Measurements from ENCODE around the gene PHYKPL.

The PHYKPL gene

DNA sequence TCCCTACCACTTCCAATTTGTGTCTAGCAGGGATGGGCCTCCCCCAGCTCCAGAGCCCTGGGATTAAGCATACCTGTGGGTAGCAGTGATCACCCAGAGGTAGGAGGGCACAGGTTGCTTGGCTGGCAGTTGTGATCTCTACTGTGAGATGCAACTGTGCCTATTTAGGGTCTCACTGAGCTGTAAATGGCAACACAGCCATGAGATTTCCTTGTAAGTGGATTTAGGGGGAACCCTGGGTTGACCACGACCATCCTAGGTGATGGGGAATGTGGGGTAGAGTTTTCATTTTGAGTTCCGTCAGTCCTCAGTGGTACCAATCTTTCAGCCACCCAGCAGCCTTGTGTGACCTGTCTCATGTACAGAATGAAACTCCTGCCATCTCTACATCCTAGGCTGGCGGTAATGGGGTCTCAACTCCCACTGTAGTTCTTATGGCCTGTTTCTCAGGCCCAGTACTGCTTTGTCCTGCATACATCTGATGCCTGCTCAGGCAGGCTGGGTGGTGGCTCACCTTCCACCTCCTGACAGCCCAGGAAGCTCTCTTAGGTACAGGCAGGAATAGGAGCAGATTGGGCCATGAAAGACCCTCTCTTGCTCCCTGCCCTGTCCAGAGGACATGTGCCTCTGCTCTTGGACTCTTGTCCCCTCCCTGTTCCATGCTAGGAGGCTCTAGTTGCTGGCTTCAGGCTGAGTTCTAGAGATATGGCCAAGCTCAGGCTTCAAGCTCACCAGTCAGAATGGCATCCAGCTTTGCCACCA lies 20.2 kb downstream of the PHYKPL start:
- no peak for TF ChIP-seq FOXP2 (optimal IDR thresholded peaks at IDR 0.05; ENCODE audit: control extremely low read depth, extremely low read length, insufficient read depth)
- TF ChIP-seq EZH2 (IDR thresholded peaks at IDR 0.05): no peak
- TF ChIP-seq POLR2AphosphoS5 (IDR thresholded peaks at IDR 0.05; ENCODE audit: borderline replicate concordance, low read depth, low read length): peak; percentile 17; the same call in 1 of the 2 replicates
- no peak overlapping the region for H3K27ac ChIP-seq
- DNase-seq (ENCODE audit: low read depth, low spot score): no peak
- H3K9ac ChIP-seq (ENCODE audit: insufficient read length): no peak overlapping the region
- peaks cover 94% of the 10 kb centered on the region for H3K36me3 ChIP-seq (ENCODE audit: insufficient read depth, low read length)
- no peaks in the 10 kb centered on the region for H3K9me3 ChIP-seq (ENCODE audit: low read depth, low read length)
- no peak overlapping the region for H3K4me3 ChIP-seq

DNA sequence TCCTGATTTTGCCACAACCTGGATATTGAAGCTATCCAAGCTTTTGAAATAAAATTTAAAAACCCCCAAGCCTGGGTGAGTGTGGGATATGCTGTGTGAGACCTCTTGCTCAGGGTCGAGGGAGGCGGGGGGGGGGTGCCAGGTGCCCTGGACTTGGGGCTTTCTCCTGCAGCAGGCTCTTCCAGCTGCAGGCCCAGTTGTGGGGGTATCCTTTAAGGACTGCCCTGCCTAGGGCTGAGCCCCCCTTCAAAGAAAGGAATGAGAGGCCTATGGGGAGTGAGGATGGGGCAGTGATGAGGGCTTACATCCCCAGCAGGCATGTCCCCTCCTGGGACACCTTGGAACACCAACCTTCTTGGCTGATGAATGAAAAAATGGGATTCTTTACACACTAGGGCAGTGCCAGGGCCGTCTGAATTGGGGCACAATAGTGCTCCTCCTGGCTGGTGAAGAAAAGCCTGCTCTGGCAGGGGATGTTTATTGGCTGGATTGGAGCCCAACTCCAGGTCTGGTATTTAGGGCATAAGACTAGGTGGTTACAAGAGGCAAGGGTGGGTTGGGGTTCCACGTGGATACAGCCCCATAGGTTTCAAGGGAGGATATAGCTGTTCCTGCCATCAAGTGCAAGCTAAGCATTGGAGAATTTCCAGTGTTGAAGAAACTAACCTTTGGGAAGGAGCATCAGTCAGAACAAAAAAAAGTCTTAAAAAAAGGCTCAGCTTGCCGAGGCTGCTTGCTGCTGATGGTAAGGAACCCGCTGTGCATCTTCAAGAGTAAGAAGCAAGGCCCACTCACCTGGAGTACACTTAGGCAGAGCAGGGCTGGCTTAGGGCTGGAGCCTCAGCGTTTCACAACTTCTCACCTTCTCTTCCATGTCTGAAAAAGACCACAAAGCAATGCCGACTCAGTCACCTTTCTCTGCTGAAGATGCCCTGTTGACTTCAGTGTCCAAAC lies 21.2 kb downstream of the PHYKPL start:
- TF ChIP-seq FOXP2 (optimal IDR thresholded peaks at IDR 0.05; ENCODE audit: control extremely low read depth, extremely low read length, insufficient read depth): no peak
- peak; percentile 14 for TF ChIP-seq POLR2AphosphoS5 (IDR thresholded peaks at IDR 0.05; ENCODE audit: borderline replicate concordance, low read depth, low read length)
- TF ChIP-seq EZH2 (IDR thresholded peaks at IDR 0.05): no peak
- DNase-seq (ENCODE audit: low read depth, low spot score): no peak
- H3K36me3 ChIP-seq (ENCODE audit: insufficient read depth, low read length): peaks cover 97% of the 10 kb centered on the region
- H3K27ac ChIP-seq: no peak overlapping the region; the same call in 1 of the 2 replicates
- no peaks in the 10 kb centered on the region for H3K9me3 ChIP-seq (ENCODE audit: low read depth, low read length)
- no peak overlapping the region for H3K4me3 ChIP-seq
- no peak overlapping the region for H3K9ac ChIP-seq (ENCODE audit: insufficient read length)

GRCh38 chr5:178210686-178211085 lies 21.9 kb downstream of the PHYKPL start:
- Histone ChIP-seq H3K9me3 (ENCODE audit: low read depth, low read length) (no peaks in the 10 kb centered on the region), H3K36me3 (ENCODE audit: insufficient read depth, low read length) (peaks cover 97% of the 10 kb centered on the region), H3K4me3 (no peak overlapping the region), H3K27ac (no peak overlapping the region; the same call in 1 of the 2 replicates), H3K9ac (ENCODE audit: insufficient read length) (no peak overlapping the region)
- no peak for DNase-seq (ENCODE audit: low read depth, low spot score)
- TF ChIP-seq FOXP2 (optimal IDR thresholded peaks at IDR 0.05; ENCODE audit: control extremely low read depth, extremely low read length, insufficient read depth) (no peak), EZH2 (IDR thresholded peaks at IDR 0.05) (no peak), POLR2AphosphoS5 (IDR thresholded peaks at IDR 0.05; ENCODE audit: borderline replicate concordance, low read depth, low read length) (no peak)

DNA sequence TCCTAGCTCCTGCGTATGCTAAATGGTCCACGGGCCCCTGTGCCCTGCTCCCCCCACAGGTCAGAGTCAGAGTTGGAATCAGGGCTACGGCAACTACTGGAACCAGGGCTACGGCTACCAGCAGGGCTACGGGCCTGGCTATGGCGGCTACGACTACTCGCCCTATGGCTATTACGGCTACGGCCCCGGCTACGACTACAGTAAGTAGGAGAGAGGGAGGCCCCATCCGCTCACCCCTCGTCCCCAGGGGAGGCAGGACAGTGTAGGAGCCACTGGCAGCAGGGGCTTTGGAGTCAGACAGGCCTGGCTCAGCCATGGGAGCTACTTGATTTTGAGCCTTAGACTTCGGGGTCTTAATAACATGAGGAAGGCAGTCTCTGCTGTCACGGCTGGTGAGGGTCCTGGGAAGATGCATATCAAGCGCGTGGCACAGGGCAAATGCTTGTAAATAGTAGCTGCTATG lies 22.5 kb downstream of the PHYKPL start:
- no peak for DNase-seq (ENCODE audit: low read depth, low spot score)
- Histone ChIP-seq H3K36me3 (ENCODE audit: insufficient read depth, low read length) (peaks cover 97% of the 10 kb centered on the region), H3K9me3 (ENCODE audit: low read depth, low read length) (no peaks in the 10 kb centered on the region), H3K9ac (ENCODE audit: insufficient read length) (no peak overlapping the region), H3K27ac (no peak overlapping the region), H3K4me3 (no peak overlapping the region)
- TF ChIP-seq POLR2AphosphoS5 (IDR thresholded peaks at IDR 0.05; ENCODE audit: borderline replicate concordance, low read depth, low read length) (no peak), EZH2 (IDR thresholded peaks at IDR 0.05) (no peak), FOXP2 (optimal IDR thresholded peaks at IDR 0.05; ENCODE audit: control extremely low read depth, extremely low read length, insufficient read depth) (no peak)

DNA sequence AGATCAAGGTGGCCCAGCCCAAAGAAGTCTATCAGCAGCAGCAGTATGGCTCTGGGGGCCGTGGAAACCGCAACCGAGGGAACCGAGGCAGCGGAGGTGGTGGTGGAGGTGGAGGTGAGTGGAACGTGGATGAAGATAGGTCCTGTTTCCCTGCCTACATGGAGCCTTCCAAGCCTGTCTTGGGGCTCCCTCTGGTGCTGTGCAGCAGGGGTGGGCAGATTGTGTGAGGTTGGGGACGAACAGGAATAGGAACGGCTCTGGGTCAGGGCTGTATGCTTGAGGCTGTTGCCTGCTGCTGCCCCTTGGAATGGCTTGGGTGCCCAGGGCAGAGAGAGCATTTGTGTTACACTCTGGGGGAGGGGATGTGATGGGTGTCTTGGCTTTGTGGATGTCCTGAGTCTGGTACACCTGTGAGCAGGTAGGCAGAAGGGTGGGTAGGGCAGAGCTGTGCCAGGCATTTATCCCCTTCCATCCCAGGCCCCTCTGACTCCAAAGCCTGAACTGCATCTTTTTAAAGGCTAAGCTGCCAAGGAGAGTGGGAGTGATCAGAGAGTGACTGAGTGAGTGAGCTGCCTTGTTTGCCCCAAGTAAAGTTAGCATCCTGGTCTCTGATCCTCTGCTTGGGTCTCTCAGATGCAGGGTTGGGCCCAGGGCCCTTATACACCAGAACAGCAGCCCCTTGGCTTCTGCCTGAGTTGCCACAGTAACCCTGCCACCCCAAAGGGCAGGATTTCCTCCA lies 23.1 kb downstream of the PHYKPL start:
- no peak for DNase-seq (ENCODE audit: low read depth, low spot score)
- Histone ChIP-seq H3K27ac (no peak overlapping the region), H3K9me3 (ENCODE audit: low read depth, low read length) (no peaks in the 10 kb centered on the region), H3K36me3 (ENCODE audit: insufficient read depth, low read length) (peaks cover 91% of the 10 kb centered on the region), H3K4me3 (no peak overlapping the region), H3K9ac (ENCODE audit: insufficient read length) (no peak overlapping the region)
- no peak for TF ChIP-seq EZH2 (IDR thresholded peaks at IDR 0.05)
- no peak for TF ChIP-seq FOXP2 (optimal IDR thresholded peaks at IDR 0.05; ENCODE audit: control extremely low read depth, extremely low read length, insufficient read depth)
- no peak; the same call in 1 of the 2 replicates for TF ChIP-seq POLR2AphosphoS5 (IDR thresholded peaks at IDR 0.05; ENCODE audit: borderline replicate concordance, low read depth, low read length)

- no peak overlapping the region for H3K4me3 ChIP-seq
- peaks cover 85% of the 10 kb centered on the region for H3K36me3 ChIP-seq (ENCODE audit: insufficient read depth, low read length)
- H3K9me3 ChIP-seq (ENCODE audit: low read depth, low read length): no peaks in the 10 kb centered on the region
- TF ChIP-seq FOXP2 (optimal IDR thresholded peaks at IDR 0.05; ENCODE audit: control extremely low read depth, extremely low read length, insufficient read depth) (no peak), POLR2AphosphoS5 (IDR thresholded peaks at IDR 0.05; ENCODE audit: borderline replicate concordance, low read depth, low read length) (peak; percentile 9; the same call in 1 of the 2 replicates)
- DNase-seq (ENCODE audit: low read depth, low spot score): no peak
- no peak overlapping the region for H3K9ac ChIP-seq (ENCODE audit: insufficient read length)
- H3K27ac ChIP-seq: 0 out of 2 replicates have a peak overlapping the region, but pooled peaks have one; percentile 6
These were observed 23.9 kb downstream of the PHYKPL start for GRCh38 chr5:178208540-178209227.

DNA sequence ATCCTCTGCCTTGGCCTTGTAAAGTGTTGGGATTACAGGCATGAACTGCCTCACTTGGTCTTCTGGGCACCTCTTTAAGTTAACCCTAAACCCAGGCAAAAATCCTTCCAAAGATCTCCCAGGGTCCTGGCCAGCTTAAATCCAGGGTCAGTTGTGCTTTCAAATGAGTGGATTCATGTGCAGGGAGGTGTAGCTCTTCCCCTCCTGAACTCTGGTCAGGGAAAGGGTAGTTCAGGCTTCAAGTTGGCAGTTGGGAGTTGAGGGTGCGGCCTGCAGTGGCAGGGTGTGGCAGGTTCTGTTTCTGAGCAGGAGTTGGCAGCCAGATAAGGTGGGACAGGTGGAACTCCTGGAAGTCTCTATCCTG lies 24.7 kb downstream of the PHYKPL start:
- Histone ChIP-seq H3K27ac (0 out of 2 replicates have a peak overlapping the region, but pooled peaks have one; percentile 7), H3K4me3 (no peak overlapping the region), H3K36me3 (ENCODE audit: insufficient read depth, low read length) (peaks cover 77% of the 10 kb centered on the region), H3K9me3 (ENCODE audit: low read depth, low read length) (no peaks in the 10 kb centered on the region), H3K9ac (ENCODE audit: insufficient read length) (no peak overlapping the region)
- no peak for DNase-seq (ENCODE audit: low read depth, low spot score)
- TF ChIP-seq EZH2 (IDR thresholded peaks at IDR 0.05): no peak
- no peak for TF ChIP-seq FOXP2 (optimal IDR thresholded peaks at IDR 0.05; ENCODE audit: control extremely low read depth, extremely low read length, insufficient read depth)

Data from SK-N-MC (cell line).